GM18909 (cell line): ENCODE measurements around the gene CCPG1.

ENCODE experiments used
- ATAC-seq: cut with Tn5 transposase; IDR thresholded peaks from one replicate; pipeline ENCODE4 v1.9.1; 2021; ENCODE audit warnings: mild to moderate bottlenecking; ENCODE audit not compliant: unreplicated experiment, poor library complexity

CCPG1 gene

GRCh38 chr15:55387027-55387426 lies 21.1 kb downstream of the CCPG1 start:
- no peak for ATAC-seq

GRCh38 chr15:55383687-55384086 lies 24.5 kb downstream of the CCPG1 start:
- ATAC-seq: no peak

- no peak for ATAC-seq
These were observed 26.6 kb downstream of the CCPG1 start for GRCh38 chr15:55381595-55381994.

GRCh38 chr15:55379095-55379494 lies 29.1 kb downstream of the CCPG1 start:
- ATAC-seq: no peak

- peak; percentile 70 for ATAC-seq
These were observed 35.3 kb downstream of the CCPG1 start for GRCh38 chr15:55372701-55373440.

- no peak for ATAC-seq
These were observed 41.2 kb downstream of the CCPG1 start for GRCh38 chr15:55366981-55367380.

GRCh38 chr15:55362641-55363040 lies 45.5 kb downstream of the CCPG1 start:
- no peak for ATAC-seq

- ATAC-seq: no peak
These were observed 47.1 kb downstream of the CCPG1 start for GRCh38 chr15:55361048-55361447.

GRCh38 chr15:55360256-55360655 lies 47.9 kb downstream of the CCPG1 start:
- no peak for ATAC-seq

GRCh38 chr15:55358471-55358870 lies 49.7 kb downstream of the CCPG1 start:
- ATAC-seq: no peak

GRCh38 chr15:55357774-55358173 lies 50.4 kb downstream of the CCPG1 start:
- no peak for ATAC-seq

GRCh38 chr15:55356985-55357585 lies 51.1 kb downstream of the CCPG1 start:
- no peak for ATAC-seq

- no peak for ATAC-seq
These were observed 55.1 kb downstream of the CCPG1 start for GRCh38 chr15:55353025-55353424.

- no peak for ATAC-seq
These were observed 58.9 kb downstream of the CCPG1 start for GRCh38 chr15:55349282-55349681.

- no peak for ATAC-seq
These were observed 59.8 kb downstream of the CCPG1 start for GRCh38 chr15:55348281-55348778.

GRCh38 chr15:55344206-55344605 lies 64.0 kb downstream of the CCPG1 start:
- ATAC-seq: no peak

GRCh38 chr15:55343168-55343567 lies 65.0 kb downstream of the CCPG1 start:
- ATAC-seq: no peak

- ATAC-seq: no peak
These were observed 71.0 kb downstream of the CCPG1 start for GRCh38 chr15:55337160-55337559.

- no peak for ATAC-seq
These were observed 73.2 kb downstream of the CCPG1 start for GRCh38 chr15:55334997-55335396.

- no peak for ATAC-seq
These were observed 73.8 kb downstream of the CCPG1 start for GRCh38 chr15:55334371-55334770.

- ATAC-seq: no peak
These were observed 80.8 kb downstream of the CCPG1 start for GRCh38 chr15:55327387-55327786.

- no peak for ATAC-seq
These were observed 85.7 kb downstream of the CCPG1 start for GRCh38 chr15:55322467-55322866.
